NCI-H82 (cell line): ENCODE results near the gene DMRT1.

Experiments used
- DNase-seq: peaks from one replicate; lab custom pipeline; 2025; lab: John Stamatoyannopoulos, UW

DMRT1 gene

DNA sequence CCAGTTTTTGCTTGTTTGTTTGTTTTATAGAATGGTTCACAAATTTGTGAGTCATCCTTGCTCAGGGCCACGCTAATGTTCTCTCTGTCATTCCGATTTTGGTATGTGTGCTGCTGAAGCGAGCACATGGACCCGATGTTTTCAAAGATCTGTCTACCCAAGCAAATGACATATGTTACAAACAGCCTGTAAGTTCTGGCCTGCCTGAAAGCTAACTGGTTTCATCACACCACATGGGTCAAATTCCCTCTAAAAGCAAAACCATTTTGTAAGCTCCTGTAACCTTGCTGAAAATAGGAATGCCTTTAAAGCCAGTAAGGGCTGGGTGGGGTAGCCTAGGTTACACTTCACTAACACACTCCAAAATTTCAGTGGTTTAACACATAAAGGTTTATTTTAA lies 160.3 kb downstream of the DMRT1 start:
- DNase-seq: no peak

DNA sequence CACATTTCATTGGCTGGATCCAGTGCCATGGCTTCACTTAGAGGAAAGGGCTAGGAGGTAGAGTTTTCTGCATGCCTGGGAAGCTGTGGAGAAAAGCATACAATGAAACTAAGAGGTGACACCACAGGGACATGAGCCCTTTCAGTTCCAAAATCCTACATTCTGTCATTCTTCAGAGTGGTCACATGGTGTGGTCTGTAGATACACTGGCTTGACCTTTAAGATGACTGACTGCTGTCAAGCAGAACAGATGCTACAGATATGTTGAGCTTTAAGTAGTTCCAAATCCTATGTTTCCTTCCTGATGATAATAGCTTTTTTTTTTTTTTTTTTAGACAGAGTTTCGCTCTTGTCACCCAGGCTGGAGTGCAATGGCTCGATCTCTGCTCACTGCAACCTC lies 161.2 kb downstream of the DMRT1 start:
- DNase-seq: no peak

DNA sequence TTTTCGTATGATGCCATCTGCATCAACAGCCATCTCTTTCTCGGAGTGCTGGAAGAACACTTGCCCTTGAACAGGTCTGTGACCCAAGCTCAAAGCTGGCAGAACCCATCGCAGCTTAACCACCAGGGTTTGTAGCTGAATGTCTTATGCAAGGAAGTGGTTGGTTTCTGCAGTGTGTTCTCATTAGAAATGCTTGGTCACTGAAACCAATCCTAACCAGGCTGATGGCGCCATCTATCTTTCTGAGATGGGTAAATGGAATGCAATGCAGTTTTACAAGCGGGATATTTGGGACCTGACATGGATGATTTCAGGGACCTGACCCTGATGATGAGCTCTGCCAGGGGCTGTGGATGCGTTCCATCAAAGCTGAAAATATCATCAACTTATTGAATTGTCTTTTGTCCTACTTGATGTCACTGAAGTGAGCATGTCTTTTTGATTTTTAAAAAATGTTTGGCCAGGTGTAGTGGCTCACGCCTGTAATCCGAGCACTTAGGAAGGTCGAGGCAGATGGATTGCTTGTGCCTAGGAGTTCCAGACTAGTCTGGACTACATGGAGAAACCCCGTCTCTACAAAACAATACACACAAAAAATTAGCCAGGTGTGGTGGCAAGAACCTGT lies 163.7 kb downstream of the DMRT1 start:
- peak; percentile 58 for DNase-seq

DNA sequence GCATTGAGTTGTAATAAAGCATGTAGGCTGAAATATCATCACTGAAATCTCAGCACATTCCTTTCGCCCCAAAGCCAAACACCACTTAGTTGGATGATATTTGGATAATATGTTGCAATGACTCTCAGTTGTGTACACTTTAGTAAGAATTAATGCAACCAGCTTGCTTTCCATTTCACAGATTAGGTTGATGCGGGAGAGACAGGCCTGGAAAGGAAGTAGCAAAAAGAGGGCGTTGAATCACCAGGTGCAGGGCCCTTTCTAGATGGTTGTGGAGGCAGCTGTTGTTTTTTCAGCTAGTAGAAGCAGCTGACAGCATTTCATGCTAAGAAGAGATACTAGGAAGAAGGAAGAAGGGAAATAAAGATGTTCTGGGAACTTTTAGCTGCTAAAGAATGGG lies 165.8 kb downstream of the DMRT1 start:
- no peak for DNase-seq

DNA sequence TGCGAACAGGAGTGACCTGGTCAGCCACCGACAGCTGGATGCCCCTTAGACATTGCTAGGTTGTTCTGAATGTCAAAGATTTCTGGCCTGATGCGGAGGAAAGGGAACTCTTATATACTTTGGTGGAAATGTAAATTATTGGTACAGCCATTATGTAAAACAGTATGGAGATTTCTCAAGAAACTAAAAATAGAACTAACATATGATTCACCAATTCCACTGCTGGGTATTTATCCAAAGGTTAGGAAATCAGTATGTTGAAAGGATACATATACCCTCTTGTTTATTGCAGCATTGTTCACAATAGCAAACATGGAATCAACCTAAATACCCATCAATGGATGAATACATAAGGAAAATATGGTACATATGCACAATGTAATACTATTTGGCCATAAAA lies 166.7 kb downstream of the DMRT1 start:
- DNase-seq: no peak

DNA sequence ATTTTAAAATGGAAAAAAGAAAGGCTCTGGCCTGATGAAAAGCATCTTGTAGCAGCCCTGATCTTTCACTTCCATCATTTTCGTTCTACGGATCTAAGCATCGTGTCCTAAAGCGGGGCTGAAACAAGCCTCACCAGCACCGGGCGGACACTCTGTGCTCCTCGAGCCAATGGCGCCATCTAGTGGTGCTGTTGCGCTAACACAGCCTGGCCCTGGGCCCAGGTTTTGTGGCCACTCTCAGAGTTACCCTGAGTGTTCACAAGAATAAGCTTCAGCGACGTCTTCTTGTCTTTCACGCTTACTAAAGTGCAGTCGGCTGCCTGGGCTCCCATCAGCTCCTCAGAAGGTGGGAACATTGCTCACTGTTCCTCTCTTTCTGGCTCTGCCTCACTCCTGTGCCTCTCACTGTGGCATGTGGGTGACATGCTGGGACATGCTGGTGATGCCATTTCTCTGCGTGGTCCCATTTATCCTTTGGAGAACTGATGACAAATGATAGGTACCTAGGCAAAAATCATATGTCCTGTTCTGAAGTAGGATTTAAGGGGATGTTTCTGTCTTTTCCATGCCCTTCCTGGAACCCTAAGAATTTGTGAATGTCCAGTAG lies 167.7 kb downstream of the DMRT1 start:
- peak; percentile 67 for DNase-seq

DNA sequence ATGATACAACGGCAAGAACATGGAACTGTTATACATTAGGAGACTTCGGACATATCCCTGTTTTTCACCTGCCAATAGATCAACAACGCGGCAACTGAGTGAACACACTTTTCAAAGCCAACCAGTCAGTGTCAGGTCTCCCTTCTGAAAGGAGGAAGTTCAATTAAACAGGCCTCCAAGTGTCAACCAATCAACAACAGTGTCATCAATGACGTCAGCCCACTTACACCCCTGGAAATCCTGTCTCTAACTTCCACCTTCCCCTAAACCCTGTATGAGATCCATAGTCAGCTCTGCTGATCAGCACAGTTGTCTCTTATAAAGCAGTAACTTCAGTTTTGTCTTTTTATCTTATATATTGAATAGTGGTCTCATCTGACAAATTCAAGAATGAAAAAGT lies 171.5 kb downstream of the DMRT1 start:
- no peak for DNase-seq

DNA sequence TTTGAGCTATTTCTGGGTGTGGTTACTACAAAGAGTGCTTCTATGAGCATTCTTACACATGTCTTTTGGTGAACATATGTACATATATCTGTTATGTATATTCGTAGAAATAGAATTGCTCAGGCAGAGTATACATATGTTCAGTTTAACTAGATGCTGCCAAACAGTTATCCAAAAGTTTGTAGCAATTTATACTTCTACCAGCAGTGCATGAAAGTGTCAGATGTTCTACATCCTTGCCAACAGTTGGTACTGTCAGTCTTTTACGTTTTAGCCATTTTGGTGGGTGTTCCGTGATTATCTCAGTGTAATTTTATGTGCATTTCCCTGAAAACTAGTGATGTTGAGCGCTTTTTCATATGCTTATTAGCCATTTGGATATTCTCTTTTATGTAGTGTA lies 172.7 kb downstream of the DMRT1 start:
- no peak for DNase-seq

DNA sequence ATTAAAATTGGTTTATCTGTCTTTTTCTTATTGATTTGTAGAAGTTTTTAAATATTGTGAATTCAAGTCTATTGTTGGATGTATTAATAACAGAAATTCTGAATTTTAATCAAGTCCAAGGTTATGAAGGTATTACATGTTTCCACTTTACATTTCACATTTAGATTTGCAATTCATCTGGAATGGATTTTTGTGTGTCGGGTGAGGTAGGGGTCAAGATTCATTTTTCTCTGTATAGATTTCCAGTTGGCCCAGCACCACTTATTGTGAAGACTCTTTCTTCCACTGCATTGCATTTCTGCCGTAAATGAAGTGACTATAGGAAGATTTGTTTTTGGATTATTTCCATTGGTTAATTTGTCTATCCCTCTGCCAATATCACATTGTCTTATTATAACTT lies 173.1 kb downstream of the DMRT1 start:
- no peak for DNase-seq

DNA sequence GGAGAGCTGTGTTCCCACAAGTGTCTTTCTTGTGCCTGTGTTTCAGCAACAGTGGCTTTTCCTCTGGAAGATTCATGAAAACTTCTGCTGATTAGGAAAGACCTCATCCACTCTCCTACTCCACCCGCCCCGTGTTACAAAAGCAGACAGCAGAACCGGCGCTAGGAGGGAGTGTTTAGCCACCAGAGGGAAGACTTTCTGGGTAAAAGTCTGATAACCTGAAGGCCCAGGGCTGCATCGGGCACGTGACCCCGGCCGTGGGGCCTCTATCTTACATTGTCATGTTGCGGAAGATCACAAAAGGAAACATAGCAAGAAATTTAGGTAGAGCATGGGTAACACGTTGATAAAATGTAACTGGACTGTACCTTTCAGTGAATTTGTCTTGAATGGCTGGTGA lies 176.6 kb downstream of the DMRT1 start:
- DNase-seq: peak; percentile 19
